GM21515 (cell line): Measurements from ENCODE around the gene RAET1L.
"Not testable (repeated sequence)": the region's sequence is repeated elsewhere in the genome, so short reads cannot be mapped to it uniquely, and the experiment has no call there.

Experiments used
- ATAC-seq: cut with Tn5 transposase; IDR thresholded peaks from one replicate; pipeline ENCODE4 v1.9.1; 2021; ENCODE audit not compliant: unreplicated experiment

The RAET1L gene

GRCh38 chr6:150046943-150047342 lies 21.6 kb upstream of the RAET1L start:
- ATAC-seq = no peak

DNA sequence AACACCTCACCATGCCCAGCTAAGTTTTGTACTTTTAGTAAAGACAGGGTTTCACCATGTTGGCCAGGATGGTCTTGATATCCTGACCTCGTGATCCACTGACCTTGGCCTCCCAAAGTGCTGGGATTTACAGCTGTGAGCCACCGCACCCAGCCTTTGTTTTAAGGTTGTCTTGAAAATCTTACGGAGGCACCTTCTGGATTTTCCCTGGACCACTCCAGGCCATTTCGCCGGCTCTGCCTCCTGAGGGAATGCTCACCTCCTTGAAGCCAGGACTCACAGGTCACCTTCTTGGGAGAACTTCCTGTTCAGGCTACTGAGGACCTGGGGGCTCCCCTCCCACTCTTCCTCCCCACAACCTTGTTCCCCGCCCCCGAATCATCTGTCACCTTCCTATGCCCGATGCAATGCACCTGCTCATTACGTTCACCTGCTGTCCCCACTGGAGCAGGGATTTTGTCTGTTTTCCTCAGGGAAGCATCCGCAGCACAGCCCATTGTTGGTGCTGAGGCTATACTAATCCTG lies 19.4 kb upstream of the RAET1L start:
- no peak for ATAC-seq

GRCh38 chr6:150043501-150044412 lies 18.4 kb upstream of the RAET1L start:
- no peak for ATAC-seq

- no peak for ATAC-seq
These were observed 17.8 kb upstream of the RAET1L start for GRCh38 chr6:150043096-150043495.

DNA sequence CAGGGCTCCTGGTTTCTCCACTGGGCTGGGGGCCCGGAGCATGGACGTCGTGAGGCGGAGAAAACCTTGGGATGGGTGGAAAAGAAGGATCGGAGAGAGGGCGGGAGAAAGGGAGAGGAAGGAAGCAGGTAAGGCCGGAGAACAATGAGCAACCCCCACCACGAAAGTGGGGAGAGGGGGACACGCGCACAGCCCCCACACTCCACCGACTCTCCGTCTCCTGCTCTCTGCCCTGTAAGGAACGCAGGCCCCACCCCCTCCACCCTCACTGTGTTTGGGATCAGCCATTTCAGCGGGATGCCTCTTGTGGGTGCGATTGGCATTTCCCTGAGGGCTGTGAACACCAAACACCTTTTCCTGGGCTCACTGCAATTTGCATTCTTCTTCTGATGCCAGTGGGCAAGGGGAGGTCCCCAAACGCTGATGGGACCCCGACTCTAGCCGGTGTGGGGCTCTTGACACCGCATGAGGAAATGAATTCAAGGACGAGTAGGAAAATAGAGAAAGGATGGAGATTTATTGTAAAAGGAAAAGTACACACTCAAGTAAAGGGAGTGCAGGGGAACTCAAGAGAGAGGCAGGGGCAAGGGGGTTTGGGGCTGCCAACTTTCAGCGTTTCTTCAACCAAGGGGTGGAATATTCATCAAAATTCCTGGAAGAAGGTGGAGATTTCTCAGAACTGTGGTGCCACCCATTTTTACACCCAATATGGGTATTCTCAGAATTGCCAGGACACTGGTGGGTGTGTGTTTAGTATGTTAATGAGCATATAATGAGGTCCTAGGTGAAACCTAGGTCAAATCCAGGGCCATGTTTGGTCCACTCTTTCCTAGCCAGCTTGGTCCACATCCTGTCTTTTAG lies 13.1 kb upstream of the RAET1L start:
- no peak for ATAC-seq

DNA sequence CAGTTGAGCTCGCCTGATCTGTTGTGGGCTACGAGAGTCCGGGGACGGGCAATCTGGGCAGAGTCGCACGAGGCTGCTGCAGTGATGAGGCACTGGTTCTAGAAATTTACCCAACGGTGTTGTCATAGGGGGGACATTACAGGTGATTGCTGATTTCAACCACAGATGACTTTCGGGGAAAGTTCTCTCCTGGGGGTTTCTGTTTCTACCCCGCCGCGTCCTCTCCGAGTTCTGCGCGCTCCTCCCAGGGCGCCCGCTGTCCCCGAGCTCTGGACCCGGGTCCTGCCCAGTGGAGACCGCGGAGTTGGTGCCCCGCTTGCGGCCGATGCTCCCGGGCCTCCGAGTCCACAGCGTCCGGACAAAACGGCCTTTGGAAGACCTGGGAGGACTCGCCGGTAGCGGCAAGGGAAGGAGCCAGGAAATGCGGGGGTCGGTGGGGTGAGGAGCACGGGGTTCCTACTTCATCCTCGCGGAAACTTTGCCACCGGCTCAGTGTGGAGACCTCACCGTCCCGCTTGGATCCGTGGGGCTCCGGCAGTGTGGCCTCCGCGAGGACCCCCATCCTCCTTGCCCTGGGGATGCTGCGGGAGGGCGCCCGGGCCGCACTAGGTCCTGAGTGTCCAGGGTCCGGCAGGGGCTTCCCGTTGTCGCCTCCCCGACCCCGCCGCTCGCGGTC lies 12.3 kb upstream of the RAET1L start:
- ATAC-seq = no peak

GRCh38 chr6:150036081-150036480 lies 10.7 kb upstream of the RAET1L start:
- ATAC-seq = no peak

GRCh38 chr6:150033207-150033771 lies 8.0 kb upstream of the RAET1L start:
- ATAC-seq = no peak

DNA sequence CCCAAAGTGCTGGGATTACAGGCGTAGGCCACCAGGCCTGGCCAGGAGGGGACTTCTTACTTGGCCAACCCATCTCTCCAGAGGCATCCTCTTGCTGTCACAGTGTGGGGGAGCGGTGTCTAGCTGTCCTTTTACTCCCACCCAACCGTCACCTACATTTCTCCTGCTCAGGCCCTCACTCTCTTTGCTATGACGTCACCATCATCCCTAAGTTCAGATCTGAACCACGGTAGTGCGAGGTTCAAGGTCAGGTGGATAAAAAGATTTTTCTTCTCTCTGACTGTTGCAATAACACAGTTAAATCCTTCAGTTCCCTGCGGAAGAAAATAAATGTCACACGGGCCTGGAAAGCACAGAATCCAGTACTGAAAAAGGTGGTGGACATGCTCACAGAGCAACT lies 7.3 kb upstream of the RAET1L start:
- ATAC-seq = no peak

GRCh38 chr6:150030611-150031010 lies 5.3 kb upstream of the RAET1L start:
- ATAC-seq = no peak

- no peak for ATAC-seq
These were observed 4.4 kb upstream of the RAET1L start for GRCh38 chr6:150029749-150030148.

GRCh38 chr6:150029276-150029675 lies 3.9 kb upstream of the RAET1L start:
- no peak for ATAC-seq

- no peak for ATAC-seq
These were observed 3.5 kb upstream of the RAET1L start for GRCh38 chr6:150028799-150029198.

- ATAC-seq = no peak
These were observed 2.7 kb upstream of the RAET1L start for GRCh38 chr6:150027806-150028565.

- no peak for ATAC-seq
These were observed 1.9 kb upstream of the RAET1L start for GRCh38 chr6:150026976-150027805.

GRCh38 chr6:150024646-150025155 lies 631 bp downstream of the RAET1L start:
- no peak for ATAC-seq

DNA sequence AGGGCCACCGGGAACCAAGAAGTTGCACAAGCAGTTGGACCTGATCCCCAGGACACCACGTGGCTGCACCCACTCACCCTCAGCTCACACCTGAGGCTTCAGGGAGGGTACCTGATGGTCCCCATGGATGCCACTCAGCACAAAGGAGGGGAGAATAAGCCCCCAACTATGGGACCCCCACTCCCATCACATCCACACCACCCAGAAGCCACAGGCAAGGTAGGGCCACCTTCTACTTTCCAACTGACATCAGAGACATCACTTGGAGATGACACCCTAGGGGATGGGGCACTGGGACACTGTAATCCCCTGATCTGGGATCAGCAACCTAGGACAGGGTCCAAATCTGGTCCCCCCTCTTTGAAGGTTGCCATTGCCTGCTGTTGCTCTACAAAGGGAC lies 1.3 kb downstream of the RAET1L start:
- not testable (repeated sequence) for ATAC-seq

GRCh38 chr6:150021870-150022269 lies 3.5 kb downstream of the RAET1L start:
- not testable (repeated sequence) for ATAC-seq
